COLO668 (cell line): Measurements from ENCODE around the gene RANBP10.

Source experiments
- DNase-seq: peaks from one replicate; lab custom pipeline; 2025; ENCODE audit not compliant: unreplicated experiment; lab: John Stamatoyannopoulos, UW

The RANBP10 gene

DNA sequence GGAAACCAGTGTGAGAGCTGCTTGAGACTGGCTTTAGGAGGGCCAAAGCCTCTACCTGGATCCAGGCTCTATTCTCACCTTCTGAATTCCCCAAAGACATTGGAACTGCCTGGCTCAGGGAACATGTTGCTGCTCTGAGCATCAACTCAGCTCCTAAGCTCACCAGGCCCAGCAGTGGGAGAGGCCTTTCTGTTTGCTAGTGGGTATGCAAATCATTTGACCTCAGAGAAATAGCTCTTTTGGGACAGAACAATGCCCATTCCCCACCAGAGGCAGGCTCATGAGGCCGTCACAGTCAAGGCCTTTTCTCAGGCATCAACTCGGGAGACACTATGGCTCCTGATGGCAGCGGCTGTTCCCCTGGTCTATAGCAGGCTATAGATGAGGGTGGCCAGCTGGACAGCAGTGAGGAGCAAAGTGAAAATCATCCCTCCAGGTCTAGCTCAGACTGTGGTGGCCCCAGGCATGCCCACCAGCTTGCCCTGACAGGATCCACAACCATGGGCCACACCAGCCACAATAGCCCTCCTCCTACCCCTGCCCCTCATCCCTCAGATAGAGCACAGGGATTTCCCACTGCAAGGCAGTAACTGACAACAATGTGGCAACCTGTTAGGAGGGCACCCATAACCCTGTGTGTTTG is 56.8 kb downstream of the RANBP10 start:
- DNase-seq, result no peak

DNA sequence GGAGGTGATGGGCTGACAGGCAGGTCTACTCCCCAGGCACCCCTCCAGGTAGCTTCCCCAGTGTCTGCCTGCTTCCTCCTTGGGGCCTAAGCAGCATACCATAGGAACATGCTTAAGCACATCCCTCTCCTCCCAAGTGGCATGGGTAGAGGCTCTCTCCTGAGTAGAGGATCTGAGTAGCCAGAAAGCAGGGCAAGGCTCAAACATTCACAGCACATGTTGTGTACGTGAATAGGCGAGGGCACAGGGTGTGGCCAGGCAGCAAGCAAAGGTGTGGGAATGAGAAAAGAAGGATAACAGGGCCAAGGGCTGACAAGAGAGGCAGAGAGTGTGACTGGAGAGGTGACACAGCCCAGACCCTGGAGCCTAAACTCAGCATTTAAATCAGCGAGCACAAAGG is 57.5 kb downstream of the RANBP10 start:
- DNase-seq, result no peak

DNA sequence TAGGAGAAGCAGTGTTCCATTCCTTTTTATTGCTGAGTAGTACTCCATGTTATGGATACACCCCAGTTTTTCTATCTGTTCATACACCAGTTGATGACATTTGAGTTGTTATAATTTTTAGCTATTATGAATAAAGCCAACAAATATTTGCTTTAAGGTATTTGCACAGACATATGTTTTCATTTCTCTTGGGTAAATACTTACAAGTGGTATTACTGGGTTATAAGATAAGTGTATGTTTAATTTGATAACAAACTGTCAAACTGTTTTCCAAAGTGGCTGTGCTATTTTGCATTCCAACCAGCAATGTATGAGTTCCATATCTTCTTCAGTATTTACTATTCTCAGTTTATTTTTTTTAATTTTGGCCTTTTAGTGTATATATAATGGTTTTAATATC is 59.5 kb downstream of the RANBP10 start:
- no peak for DNase-seq

DNA sequence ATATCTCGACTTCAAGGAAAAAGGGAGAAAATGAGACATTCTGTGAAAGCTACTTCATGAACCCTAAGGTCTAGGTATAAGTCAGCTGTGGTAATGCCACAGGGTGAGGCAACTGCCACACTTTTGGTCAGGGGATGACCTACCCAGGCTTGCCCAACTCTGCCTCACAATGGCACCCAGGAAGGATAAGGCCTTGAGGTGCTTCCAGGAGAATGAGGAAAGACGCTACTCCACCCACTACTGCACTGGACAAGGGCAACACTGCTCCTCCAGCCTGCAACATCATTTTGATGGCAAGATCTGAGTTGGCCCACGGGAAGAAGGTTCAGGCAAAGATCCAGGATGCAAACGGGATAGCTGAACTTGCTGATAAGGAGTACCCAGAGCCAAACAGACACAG is 65.2 kb downstream of the RANBP10 start:
- no peak for DNase-seq

DNA sequence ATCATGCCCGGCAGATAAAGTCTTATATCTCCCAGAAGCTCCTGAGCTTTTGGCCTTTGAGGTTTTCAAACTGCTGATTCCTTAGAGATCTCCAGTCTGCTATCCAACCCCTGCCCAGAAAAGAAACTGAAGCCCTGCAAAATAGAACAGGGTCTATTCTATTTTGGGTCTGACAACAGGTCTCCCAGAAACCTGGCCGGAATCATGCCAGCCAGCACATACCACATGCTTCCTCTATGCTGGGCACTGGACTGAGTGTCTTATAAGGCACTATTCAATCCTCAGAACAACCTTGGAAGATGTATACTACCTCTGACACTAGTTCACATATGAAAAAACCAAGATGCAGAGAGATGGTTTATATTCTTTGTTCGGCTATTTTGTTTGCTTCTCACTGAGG is 66.0 kb downstream of the RANBP10 start:
- no peak for DNase-seq

DNA sequence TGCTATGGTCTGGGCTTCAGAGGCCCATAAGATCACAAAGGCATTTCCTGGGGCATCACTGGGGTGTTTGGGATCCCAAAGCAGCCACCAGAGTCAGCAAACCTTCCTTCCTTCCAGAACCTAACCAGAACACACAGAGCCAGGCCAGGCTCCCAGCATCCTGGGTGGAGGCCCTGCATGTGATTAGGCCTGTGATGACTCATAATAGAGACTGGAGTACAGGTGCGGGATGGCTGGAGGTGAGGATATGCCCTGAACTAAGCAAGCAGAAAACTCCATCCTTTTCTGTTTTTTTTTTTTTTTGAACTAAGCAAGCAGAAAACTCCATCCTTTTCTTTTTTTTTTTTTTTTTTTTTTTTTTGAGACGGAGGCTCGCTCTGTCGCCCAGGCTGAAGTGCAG is 69.5 kb downstream of the RANBP10 start:
- peak; percentile 7 for DNase-seq

DNA sequence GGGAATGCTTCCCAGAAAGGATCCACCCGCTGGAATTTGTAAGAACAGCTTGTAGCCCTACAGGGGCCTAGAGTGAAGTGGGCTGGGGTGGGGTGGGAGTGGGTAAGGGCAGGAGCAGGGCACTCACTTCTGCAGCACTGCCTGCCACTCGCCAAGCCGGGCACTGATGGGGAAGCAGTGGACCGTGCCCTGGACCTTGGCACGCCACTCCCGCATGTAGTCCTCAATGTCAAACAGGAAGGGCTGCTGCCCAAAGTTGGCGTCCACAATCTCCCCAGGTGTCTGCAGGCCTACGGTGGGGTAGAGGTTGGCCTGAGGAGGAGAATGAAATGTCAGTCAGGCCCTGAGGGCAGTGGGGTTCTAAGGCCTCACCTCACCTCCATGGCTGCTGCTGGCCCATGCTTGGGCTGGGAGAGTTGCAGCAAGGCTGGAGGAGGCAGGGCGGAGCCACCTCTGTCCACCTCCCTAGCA is 71.6 kb downstream of the RANBP10 start:
- DNase-seq, result no peak

DNA sequence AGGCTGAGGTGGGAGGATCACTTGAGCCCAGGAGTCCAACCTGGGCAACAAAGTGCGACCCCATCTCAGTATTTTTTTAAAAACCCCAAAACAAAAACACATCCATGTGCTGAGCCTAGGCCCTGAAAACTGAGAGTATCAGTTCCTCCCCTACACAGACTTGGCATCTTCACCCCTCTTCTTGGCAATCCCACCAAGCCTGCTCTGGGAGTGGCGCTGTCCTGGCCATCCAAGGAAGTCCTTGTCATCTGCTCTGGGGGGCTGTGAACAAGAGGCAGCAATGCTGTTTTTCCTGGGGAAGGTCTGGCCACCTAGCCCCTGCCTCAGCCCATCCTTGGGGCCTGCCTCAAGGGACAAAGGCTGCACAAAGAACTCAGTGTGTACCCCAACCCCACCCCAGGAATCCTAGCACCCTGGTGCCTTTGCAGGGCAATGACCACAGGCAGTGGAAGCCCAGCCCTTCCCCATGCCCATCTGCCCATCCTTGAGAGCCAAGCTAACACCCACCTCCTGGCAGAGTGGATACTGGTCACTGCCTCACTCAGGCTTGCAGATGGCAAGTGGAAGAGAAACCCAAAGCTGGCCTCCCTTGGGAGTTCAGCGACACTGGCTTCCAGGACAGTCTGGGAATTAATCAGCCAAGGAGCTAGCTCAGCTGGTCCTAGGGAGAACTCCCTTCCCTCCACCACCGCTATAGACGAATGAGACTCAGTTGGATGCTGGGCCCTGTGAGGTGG is 72.5 kb downstream of the RANBP10 start:
- DNase-seq, result no peak

DNA sequence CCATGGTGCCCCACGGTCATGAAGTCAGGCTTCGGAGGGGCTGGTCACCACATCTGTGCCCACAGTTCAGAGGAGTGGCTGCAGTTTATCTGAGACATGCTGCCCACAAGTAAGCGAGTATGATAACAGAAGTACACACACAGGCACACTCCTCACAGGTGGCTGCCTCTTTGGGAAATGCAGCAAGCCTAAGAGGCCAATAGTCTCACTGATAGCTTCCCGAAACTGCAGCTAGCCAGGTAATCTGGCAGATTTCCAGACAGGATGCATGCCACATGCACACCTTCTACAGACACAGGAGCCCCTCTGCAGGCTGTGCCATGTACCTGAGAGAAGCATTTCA is 74.6 kb downstream of the RANBP10 start:
- no peak for DNase-seq

DNA sequence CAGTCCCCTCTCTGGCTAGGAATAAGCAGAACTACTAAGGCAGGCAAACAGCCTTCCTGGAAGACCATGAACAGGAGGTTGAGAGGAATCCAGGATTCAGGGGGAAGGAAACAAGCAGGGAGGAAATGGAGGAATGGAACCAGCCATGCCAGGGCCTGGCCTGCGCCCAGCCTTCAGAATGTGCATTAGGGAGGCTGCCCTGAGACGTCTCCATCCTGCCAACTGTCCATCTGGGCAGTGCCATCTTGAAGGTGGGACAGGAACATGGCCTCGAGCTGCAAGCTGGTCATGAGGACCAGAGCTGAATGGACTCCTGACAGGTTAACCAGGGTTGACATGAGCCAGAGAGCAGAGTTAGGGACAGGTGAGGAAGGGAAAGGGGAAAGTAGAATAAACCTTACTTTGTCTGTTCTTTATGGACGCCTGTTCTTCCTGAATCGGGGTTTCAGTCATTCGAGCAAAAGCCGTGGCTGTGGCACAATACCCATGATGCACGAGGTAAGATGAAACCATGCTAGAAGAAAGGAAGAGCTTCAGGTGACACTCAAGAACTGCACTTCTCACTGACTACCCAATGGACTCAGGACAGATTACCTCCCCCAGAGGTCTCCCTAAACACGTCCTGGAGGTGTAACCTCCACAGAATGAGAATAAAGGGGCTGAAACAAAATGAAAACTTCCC is 75.1 kb downstream of the RANBP10 start:
- DNase-seq, result no peak

DNA sequence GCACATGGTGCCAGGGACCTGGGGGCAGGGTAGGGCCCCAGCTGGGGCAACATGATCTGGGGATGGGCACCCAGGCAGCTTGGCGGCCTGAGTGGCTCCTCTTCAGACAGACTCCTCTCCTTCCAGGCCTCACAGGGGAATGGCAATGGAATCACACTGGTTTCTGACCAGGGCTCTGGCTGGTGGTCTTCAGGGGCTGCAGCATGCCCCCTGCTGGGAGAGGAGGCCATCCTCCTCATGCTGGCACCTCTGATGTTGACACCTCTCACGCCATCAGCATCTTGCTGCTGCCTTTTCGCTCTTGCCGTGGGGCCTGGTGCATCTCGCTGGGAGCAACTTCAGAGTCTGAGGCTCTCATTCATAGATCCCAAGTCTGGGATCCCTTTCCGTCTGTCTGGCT is 76.0 kb downstream of the RANBP10 start:
- no peak for DNase-seq

DNA sequence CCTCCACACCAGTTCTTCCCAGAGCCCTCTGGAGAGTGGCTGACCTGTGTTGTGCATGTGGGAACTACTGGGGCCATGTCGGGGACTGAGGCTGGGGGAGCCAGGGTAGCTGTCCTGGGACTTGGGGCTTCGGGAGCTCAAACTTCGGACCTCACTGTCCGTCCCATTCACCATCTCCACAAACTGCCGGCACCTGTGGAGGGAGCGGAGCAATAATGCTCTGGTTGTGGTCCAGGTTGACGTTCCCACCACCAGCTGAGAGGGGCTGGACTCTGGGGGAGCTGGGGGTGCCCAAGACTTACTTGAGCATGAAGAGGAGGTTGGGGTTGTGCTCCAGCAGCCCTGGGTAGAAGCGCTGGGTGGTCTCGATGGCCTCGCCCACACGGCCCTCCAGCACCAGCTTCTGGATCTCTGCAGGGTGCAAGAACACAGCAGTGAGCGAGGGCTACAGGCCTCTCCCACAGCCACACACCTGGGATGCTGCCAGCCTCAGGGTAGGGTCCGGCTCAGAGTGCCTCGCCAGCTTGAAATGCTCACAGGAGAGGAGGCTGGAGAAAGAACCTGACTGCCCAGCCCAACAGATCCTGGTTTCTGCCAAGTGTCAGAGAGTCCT is 76.6 kb downstream of the RANBP10 start:
- no peak for DNase-seq

DNA sequence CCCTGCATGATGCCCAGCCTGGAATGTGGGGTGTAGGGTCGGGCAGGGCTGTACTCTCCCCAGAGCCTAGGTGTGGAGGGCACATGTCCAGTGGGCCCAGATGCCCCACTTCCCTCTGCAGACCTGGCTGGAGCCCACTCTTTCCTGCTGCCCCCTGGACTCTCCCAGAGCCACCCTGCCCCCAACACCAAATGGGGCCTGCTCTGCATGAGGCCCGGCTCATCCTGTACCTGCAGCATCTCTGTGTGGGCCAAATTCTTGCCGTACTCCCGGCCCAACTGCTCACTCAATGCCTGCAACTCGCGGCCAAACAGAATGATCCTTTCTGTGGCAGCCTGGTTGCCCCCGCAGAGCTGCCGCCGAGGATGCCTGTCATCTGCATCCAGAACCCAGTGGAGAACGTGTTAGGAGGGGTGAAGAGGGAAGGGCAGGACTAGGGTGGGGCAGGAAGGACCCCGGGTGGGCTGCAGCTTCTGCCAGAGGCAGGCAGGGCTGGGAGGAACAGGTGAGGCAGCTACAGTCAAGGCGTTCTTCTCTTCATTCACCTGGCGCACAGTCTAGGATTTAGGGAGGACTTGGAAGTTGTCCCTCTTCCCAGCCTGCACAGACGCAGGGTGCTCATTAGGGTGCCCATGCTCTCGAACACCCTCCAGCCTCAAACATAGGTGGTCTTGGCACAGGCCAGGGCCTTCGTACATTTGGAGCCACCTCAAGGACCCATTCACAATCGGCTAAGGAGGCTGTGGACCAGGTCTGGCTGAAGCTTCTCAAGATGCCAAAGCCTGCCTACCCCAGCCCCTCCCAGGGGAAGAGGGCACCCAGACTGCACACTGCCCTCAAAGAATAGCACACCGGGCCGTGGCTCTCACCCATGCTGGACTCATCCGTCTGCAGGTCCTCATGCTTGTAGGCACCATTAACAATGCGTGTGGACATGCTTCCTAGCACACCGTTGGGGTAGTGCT is 78.6 kb downstream of the RANBP10 start:
- DNase-seq, result no peak

DNA sequence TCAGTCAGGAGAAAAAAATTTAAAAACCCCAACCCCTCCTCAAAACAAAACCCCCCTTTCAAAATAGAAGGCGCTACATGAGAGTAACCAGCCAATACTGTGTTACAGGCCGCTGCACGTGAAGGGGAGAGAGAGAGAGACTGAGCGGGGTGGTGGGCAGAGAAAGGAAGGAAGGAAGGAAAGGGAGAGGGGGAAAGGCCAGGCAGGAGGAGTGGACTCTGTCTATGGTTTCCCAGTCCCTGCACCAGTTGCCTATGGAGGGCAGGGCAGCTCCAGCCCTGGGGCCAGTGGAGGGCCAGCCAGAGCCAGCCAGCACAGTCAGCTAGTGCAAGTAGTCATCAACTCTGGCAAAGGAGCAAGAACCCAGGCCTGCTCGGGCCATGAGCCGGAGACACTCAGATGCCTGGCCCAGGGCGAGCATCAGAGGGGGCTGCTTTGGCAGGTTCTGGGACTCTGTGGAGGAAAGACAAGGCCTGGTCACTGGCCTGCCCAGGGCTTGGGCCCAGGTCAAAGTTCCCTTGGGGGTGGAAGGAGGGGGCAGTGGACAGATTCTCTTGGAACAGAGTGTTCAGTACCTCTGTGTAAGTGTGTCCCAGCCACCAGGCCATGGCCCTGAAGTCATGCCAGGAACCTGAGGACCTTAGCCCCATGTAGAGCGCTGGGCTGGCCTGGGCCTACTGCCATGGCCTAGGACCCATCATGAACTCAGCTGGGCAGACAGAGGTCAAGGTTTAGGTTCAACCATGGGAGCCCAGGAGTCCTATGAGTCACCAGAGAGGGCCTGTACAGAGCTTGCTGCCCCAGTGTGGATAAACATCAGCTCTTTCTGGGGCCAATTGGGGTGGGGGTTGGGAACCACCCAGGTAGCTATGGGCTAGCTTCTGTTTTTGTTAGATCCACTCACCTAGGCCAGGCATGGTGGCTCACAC is 80.0 kb downstream of the RANBP10 start:
- no peak for DNase-seq

DNA sequence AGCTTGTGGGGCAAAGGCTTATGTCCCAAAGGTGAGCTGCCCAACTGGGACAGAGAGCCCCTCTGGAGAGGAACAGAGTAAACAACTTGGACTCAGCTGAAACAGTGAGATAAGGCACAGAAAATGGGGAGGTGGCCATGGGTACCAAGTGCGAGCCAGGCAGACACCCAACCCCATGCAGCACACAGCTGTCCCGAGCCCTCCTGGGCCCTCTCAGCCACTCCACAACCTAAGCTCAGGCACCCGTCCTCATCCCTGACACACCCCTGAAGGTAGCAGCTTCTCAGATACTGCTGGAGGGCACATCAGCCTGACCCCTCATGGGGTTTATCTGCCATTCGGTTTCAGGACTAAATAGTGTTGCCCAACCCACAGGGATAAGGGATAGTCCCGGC is 82.5 kb downstream of the RANBP10 start:
- no peak for DNase-seq

DNA sequence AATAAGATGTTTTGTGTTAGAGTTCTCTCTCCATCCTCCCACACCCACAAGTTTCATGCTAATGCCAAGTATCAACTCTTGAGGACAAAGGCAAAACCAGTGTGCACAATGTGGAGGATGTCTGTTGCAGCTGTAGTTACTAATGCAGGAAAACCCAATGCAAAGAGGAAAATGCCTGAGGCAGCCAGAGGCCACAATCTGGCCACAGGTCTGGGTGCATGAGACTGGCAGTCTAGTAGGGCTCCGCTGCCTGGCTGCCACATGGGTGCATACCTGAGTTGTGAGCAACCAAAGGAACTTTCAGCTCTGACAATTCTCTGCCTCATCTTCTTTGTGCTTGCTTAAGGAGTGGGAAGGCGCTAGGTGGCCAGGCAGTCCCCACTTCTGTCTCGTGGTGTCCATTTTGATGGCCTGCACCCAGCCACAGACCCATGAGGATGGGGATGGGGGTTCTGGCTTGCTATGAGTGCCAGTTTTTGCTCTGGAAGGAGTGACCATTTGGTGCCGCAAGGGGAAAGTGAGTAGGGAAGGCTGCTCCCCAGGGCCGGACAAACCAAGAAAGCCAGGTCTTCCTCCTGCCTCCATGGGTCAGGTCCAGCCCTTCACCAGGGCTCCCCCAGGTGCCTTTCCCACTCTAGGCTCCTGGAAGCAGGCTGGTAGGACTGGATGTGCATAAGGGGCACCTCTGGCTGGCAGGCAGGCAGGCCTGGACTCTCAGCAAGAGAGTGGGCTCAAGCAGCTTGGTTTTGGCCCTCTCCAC is 83.0 kb downstream of the RANBP10 start:
- DNase-seq, result no peak

DNA sequence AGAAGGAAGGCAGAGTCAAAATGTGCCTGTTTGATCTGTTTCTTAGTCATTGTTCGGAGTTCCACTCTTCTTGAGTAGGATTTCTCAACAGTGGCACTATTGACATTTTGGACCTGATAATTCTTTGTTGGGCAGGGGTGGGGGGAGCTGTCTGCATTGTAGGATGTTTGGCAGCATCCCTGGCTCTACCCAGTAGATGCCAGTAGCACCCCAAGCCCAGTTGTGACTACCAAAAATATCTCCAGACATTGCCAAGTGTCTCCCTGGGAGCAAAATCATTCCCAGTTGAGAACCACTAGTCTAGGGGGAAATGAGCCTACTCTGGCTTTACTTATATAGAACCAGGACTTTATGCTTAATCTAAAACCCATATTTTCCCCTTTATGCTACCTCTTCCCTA is 86.1 kb downstream of the RANBP10 start:
- DNase-seq, result no peak

DNA sequence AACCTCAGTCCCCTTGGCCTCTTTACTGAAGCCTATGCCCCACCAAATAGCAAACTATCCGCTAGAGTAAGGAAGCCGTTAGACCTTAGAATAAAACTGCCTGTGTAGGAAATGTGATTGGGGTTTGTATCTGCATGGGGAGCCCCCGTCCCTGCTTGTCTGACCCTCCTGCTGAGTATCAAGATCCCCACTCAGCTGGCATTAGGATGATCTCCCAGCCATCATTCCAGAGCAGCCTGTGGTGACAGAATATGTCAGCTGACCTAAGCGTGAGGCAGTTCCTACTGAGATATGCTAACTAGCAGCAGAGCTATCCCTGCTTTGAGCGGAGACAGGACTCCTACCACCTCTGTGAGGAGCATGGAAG is 86.6 kb downstream of the RANBP10 start:
- peak; percentile 16 for DNase-seq
